HG02981 (cell line): Measurements from ENCODE around the gene MIR17HG.
"Not testable (repeated sequence)": the region's sequence is repeated elsewhere in the genome, so short reads cannot be mapped to it uniquely, and the experiment has no call there.

ENCODE experiments used
- ATAC-seq: cut with Tn5 transposase; IDR thresholded peaks from one replicate; pipeline ENCODE4 v1.9.1; 2021; ENCODE audit warnings: mild to moderate bottlenecking, moderate library complexity; ENCODE audit not compliant: unreplicated experiment

MIR17HG gene

GRCh38 chr13:91347202-91347995 is at the start of gene MIR17HG:
Gene MIR17HG, plus strand, starts transcription at chr13:91347687.
- peak; percentile 50 for ATAC-seq

- no peak for ATAC-seq
Observed at GRCh38 chr13:91298060-91298459, 49.4 kb upstream of the MIR17HG start.

- peak; percentile 83 for ATAC-seq
Observed at GRCh38 chr13:91302111-91302510, 45.4 kb upstream of the MIR17HG start.

GRCh38 chr13:91303031-91303430 is 44.5 kb upstream of the MIR17HG start:
- ATAC-seq, result no peak

GRCh38 chr13:91304741-91305140 is 42.7 kb upstream of the MIR17HG start:
- ATAC-seq, result no peak

GRCh38 chr13:91305652-91306051 is 41.8 kb upstream of the MIR17HG start:
- no peak for ATAC-seq

GRCh38 chr13:91307887-91308286 is 39.6 kb upstream of the MIR17HG start:
- ATAC-seq, result no peak

GRCh38 chr13:91308299-91308698 is 39.2 kb upstream of the MIR17HG start:
- no peak for ATAC-seq

GRCh38 chr13:91311491-91311890 is 36.0 kb upstream of the MIR17HG start:
- no peak for ATAC-seq

- ATAC-seq, result no peak
Observed at GRCh38 chr13:91312324-91312723, 35.2 kb upstream of the MIR17HG start.

- peak; percentile 80 for ATAC-seq
Observed at GRCh38 chr13:91313103-91313502, 34.4 kb upstream of the MIR17HG start.

GRCh38 chr13:91313581-91313980 is 33.9 kb upstream of the MIR17HG start:
- peak; percentile 73 for ATAC-seq

GRCh38 chr13:91314888-91315287 is 32.6 kb upstream of the MIR17HG start:
- ATAC-seq, result no peak

- ATAC-seq, result no peak
Observed at GRCh38 chr13:91318886-91319285, 28.6 kb upstream of the MIR17HG start.

- ATAC-seq, result no peak
Observed at GRCh38 chr13:91319996-91320395, 27.5 kb upstream of the MIR17HG start.

GRCh38 chr13:91320990-91321389 is 26.5 kb upstream of the MIR17HG start:
- not testable (repeated sequence) for ATAC-seq

GRCh38 chr13:91323349-91323748 is 24.1 kb upstream of the MIR17HG start:
- peak; percentile 62 for ATAC-seq

- ATAC-seq, result no peak
Observed at GRCh38 chr13:91326146-91326545, 21.3 kb upstream of the MIR17HG start.

GRCh38 chr13:91328726-91329125 is 18.8 kb upstream of the MIR17HG start:
- no peak for ATAC-seq

GRCh38 chr13:91329733-91330132 is 17.8 kb upstream of the MIR17HG start:
- ATAC-seq, result no peak

GRCh38 chr13:91331047-91331915 is 16.2 kb upstream of the MIR17HG start:
- peak; percentile 64 for ATAC-seq

GRCh38 chr13:91346062-91346461 is 1.4 kb upstream of the MIR17HG start:
- ATAC-seq, result no peak
